ENCODE results near the gene HOXC11. TPM values are rescaled to one million over a fixed set of nuclear protein-coding genes. Genes with fewer than 3 reads are reported as not detected.

The HOXC11 gene
- total RNA-seq, 1 experiment from 2014 or later = 2.2 TPM

DNA sequence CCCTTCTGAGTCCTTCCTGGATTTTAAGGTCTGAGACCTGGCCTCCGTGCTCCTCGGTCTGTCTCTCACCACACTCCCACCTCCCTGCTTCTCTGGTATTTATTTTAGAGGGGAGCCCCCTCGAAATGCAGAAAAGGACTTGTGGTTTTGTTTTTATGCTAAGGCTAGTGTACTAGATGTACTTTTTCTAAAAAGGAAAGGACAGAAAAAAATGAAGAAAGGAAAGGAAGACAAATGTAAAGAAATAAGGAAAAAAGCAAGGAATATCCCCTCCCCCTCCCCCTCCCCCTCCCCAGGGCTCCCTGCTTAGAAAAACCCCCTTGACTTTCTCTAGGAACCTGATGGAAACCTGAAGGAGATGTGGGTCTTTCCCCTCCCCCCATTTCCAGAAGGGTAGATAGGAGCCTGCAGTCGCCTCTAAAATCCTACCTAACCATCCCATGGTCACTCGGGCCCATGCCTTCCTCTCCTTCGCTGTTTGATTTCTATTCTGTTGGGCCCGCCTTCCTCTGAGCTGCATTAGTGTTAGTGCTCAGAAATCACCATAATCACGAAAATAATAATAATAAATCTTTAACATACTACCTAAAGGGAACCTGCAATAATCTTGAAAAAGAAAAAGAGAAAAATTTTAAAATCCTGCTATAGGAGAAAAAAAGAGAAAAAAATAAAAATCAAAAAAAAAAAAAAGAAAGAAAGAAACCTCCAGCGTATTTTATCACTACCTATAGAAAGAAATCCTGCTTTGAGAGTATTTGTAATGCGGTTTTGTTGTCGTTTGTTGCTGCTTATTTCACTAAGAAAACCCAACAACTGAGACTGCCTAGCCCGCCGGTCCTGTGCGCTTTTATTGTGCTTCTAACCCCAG lies 39.0 kb downstream of the HOXC11 start:
- Mint-ChIP-seq H3K4me1 (ENCODE audit: low read depth, unreplicated experiment) (peaks cover 30% of the 10 kb centered on the region), H3K9me3 (ENCODE audit: unreplicated experiment) (no peaks in the 10 kb centered on the region), H3K27ac (ENCODE audit: unreplicated experiment) (peak overlapping the region; percentile 63), H3K36me3 (ENCODE audit: insufficient read depth, unreplicated experiment) (peaks cover 6% of the 10 kb centered on the region), H3K4me3 (ENCODE audit: unreplicated experiment) (peak overlapping the region; percentile 60), H3K27me3 (ENCODE audit: insufficient read depth, unreplicated experiment) (no peaks in the 10 kb centered on the region)
- DNase-seq = no peak
- BruUV-seq (replicated peaks) = no TSS peak
- Histone ChIP-seq H3K9me3 (no peaks in the 10 kb centered on the region), H3K4me1 (peaks cover 58% of the 10 kb centered on the region), H3K4me3 (ENCODE audit: low read depth, low read length) (no peak overlapping the region), H3K27me3 (replicated peaks; ENCODE audit: control insufficient read depth, insufficient read depth, low read length) (no peaks in the 10 kb centered on the region), H3K36me3 (ENCODE audit: control insufficient read depth, insufficient read depth, low read length) (no peaks in the 10 kb centered on the region; the same call in 1 of the 2 replicates)
- POLR2A ChIA-PET = no interaction called here
- TF ChIP-seq, protein P1, sequence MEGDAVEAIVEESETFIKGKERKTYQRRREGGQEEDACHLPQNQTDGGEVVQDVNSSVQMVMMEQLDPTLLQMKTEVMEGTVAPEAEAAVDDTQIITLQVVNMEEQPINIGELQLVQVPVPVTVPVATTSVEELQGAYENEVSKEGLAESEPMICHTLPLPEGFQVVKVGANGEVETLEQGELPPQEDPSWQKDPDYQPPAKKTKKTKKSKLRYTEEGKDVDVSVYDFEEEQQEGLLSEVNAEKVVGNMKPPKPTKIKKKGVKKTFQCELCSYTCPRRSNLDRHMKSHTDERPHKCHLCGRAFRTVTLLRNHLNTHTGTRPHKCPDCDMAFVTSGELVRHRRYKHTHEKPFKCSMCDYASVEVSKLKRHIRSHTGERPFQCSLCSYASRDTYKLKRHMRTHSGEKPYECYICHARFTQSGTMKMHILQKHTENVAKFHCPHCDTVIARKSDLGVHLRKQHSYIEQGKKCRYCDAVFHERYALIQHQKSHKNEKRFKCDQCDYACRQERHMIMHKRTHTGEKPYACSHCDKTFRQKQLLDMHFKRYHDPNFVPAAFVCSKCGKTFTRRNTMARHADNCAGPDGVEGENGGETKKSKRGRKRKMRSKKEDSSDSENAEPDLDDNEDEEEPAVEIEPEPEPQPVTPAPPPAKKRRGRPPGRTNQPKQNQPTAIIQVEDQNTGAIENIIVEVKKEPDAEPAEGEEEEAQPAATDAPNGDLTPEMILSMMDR (IDR thresholded peaks at IDR 0.05; ENCODE audit: insufficient read depth in 1 of 2, low read depth in 1 of 2, low read length in 1 of 2, severe bottlenecking in 1 of 2, unreplicated experiment in 1 of 2) = no peak
- CTCF ChIA-PET = interaction anchor here (1.0 to 1.4 kb wide), 2 partner anchors 20 kb away, joined by 3 to 4 read pairs; no protein-coding TSS in a partner anchor
- intact Hi-C loops (cut with micrococcal nuclease; ENCODE audit: unreplicated experiment) = no loop called here

DNA sequence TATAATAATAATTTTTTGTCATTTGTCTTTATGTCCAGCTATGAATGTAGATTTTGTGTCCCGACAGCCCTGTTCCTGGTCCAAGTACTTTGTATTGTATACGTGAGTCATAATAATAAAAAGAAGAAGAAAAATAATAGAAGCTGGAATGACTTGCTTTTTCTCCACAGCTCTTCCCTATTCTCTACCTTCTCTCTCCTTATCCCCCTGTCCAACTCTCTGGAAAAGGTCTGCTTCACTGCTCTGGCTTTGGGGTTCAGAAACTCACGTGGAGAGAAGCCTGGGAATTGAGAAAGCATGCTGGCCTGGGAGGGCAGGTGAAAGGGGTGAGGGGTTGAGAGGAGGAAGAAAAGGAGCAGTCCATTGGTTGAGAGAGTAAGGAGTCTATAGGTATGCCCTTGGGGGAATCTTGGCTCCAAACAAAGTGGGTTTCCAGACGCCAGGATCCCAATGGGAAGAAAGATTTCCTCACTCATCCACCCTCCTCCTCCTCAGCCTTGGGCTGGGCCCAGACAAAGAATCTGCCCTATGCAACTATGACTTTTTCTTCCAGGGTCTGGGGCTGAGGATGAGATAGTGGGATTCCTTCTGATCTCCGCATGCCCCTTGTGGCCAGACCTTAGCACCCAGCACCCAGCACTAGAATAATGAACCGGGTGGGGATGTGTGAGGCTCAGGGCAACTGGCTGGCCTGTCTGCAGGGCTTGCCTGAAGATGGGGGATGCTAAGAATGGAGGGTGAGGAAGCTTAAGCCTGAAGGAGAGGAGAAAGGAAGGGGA lies 39.9 kb downstream of the HOXC11 start:
- H3K36me3 ChIP-seq (ENCODE audit: control insufficient read depth, insufficient read depth, low read length) = no peaks in the 10 kb centered on the region; the same call in 1 of the 2 replicates
- H3K9me3 Mint-ChIP-seq (ENCODE audit: unreplicated experiment) = no peaks in the 10 kb centered on the region
- peak overlapping the region; percentile 63 for H3K27ac Mint-ChIP-seq (ENCODE audit: unreplicated experiment)

More for the DNA sequence above, 39.9 kb downstream of the HOXC11 start:
- no peak for DNase-seq
- POLR2A ChIA-PET = no interaction called here
- H3K27me3 ChIP-seq (replicated peaks; ENCODE audit: control insufficient read depth, insufficient read depth, low read length) = no peaks in the 10 kb centered on the region
- Mint-ChIP-seq H3K36me3 (ENCODE audit: insufficient read depth, unreplicated experiment) (peaks cover 6% of the 10 kb centered on the region), H3K27me3 (ENCODE audit: insufficient read depth, unreplicated experiment) (no peaks in the 10 kb centered on the region), H3K4me1 (ENCODE audit: low read depth, unreplicated experiment) (peaks cover 30% of the 10 kb centered on the region), H3K4me3 (ENCODE audit: unreplicated experiment) (peak overlapping the region; percentile 5)
- CTCF ChIA-PET = interaction anchor here (0.5 to 1.0 kb wide), 2 partner anchors 20 to 632 kb away, joined by 3 read pairs; no protein-coding TSS in a partner anchor
- no peak overlapping the region for H3K4me3 ChIP-seq (ENCODE audit: low read depth, low read length)
- TF ChIP-seq, protein P1 (IDR thresholded peaks at IDR 0.05; ENCODE audit: insufficient read depth in 1 of 2, low read depth in 1 of 2, low read length in 1 of 2, severe bottlenecking in 1 of 2, unreplicated experiment in 1 of 2) = peak in 1 of 2 experiments; percentile 8
- no TSS peak for BruUV-seq (replicated peaks)
- peaks cover 49% of the 10 kb centered on the region for H3K4me1 ChIP-seq
- intact Hi-C loops (cut with micrococcal nuclease; ENCODE audit: unreplicated experiment) = no loop called here
- H3K9me3 ChIP-seq = no peaks in the 10 kb centered on the region
